Activated CD8-positive, alpha-beta memory T cell treated with anti-CD3 and anti-CD28 coated beads, Interleukin-2, amount 10 ng/mL, durations not matched to agents 7 days and 5 days (primary cell): Measurements from ENCODE around the gene SEMA3E. TPM values are rescaled to one million over a fixed set of nuclear protein-coding genes. Genes with fewer than 3 reads are reported as not detected.
"Not testable (repeated sequence)": the region's sequence is repeated elsewhere in the genome, so short reads cannot be mapped to it uniquely, and the experiment has no call there.

Source experiments
- ATAC-seq: fragments of 150-1000 bp; cut with Tn5 transposase; one replicate; pipeline ENCODE4 v1.10.0; 2021; ENCODE audit warnings: moderate library complexity
- CTCF ChIA-PET: fragments of 350-600 bp; sonication (Branson Sonifier 250); formaldehyde crosslinking; loops from one replicate; lab custom pipeline; 2021; ENCODE audit warnings: antibody characterized with exemption; lab: Charles Lee
- DNase-seq: peaks from one replicate; pipeline ENCODE4 v3.0.0-alpha.2; 2020
- H3K27ac Mint-ChIP-seq: one replicate; pipeline ENCODE4 v1.8.0; 2021; ENCODE audit warnings: mild to moderate bottlenecking, mixed read lengths
- H3K27me3 Mint-ChIP-seq: one replicate; pipeline ENCODE4 v1.8.0; 2021; ENCODE audit warnings: mixed read lengths
- H3K36me3 Mint-ChIP-seq: one replicate; pipeline ENCODE4 v1.8.0; 2021; ENCODE audit warnings: mild to moderate bottlenecking, mixed read lengths
- H3K4me1 Mint-ChIP-seq: one replicate; pipeline ENCODE4 v1.8.0; 2021; ENCODE audit warnings: mixed read lengths
- H3K4me3 Mint-ChIP-seq: one replicate; pipeline ENCODE4 v1.8.0; 2021; ENCODE audit warnings: mild to moderate bottlenecking, moderate library complexity, mixed read lengths
- H3K9me3 Mint-ChIP-seq: one replicate; pipeline ENCODE4 v1.8.0; 2022; ENCODE audit warnings: low read depth, mixed read lengths
- total RNA-seq, 2 experiments: library from RNA; stranded (reverse); gene quantifications; one replicate each; pipeline ENCODE4 v1.2.3, GENCODE V29; 2021

The SEMA3E gene
- total RNA-seq: not detected

- Mint-ChIP-seq H3K27me3 (peaks cover 4% of the 10 kb centered on the region), H3K9me3 (peaks cover 3% of the 10 kb centered on the region), H3K27ac (no peak within 1 kb of the TSS), H3K36me3 (no peaks in the 10 kb centered on the region), H3K4me1 (no peaks in the 10 kb centered on the region), H3K4me3 (no peak within 1 kb of the TSS)
- DNase-seq: no peak
- no peak for ATAC-seq
- CTCF ChIA-PET: no interaction called here
Observed at GRCh38 chr7:83648464-83649241, at the start of gene SEMA3E. SEMA3E (minus strand) TSS chr7:83649139.

- Mint-ChIP-seq H3K9me3 (peaks cover 3% of the 10 kb centered on the region), H3K4me3 (no peak overlapping the region), H3K27ac (no peak overlapping the region), H3K27me3 (no peaks in the 10 kb centered on the region), H3K4me1 (no peaks in the 10 kb centered on the region), H3K36me3 (no peaks in the 10 kb centered on the region)
- CTCF ChIA-PET: no interaction called here
- DNase-seq (no peak), ATAC-seq (no peak)
Observed at GRCh38 chr7:83697804-83698530, 49.0 kb upstream of the SEMA3E start.

GRCh38 chr7:83696101-83696500 is 47.2 kb upstream of the SEMA3E start:
- H3K4me1 Mint-ChIP-seq: no peaks in the 10 kb centered on the region
- H3K36me3 Mint-ChIP-seq: no peaks in the 10 kb centered on the region
- no peak for ATAC-seq
- H3K9me3 Mint-ChIP-seq: peaks cover 2% of the 10 kb centered on the region
- H3K4me3 Mint-ChIP-seq: no peak overlapping the region
- no peak overlapping the region for H3K27ac Mint-ChIP-seq
- no peak for DNase-seq
- H3K27me3 Mint-ChIP-seq: no peaks in the 10 kb centered on the region
- CTCF ChIA-PET: no interaction called here

- Mint-ChIP-seq H3K36me3 (no peaks in the 10 kb centered on the region), H3K27ac (no peak overlapping the region), H3K4me3 (no peak overlapping the region), H3K9me3 (peaks cover 2% of the 10 kb centered on the region), H3K27me3 (no peaks in the 10 kb centered on the region), H3K4me1 (no peaks in the 10 kb centered on the region)
- CTCF ChIA-PET: no interaction called here
- no peak for DNase-seq
- ATAC-seq: no peak
Observed at GRCh38 chr7:83695128-83695960, 46.4 kb upstream of the SEMA3E start.

- CTCF ChIA-PET: no interaction called here
- no peak overlapping the region for H3K27ac Mint-ChIP-seq
Observed at GRCh38 chr7:83693256-83693655, 44.3 kb upstream of the SEMA3E start.

GRCh38 chr7:83691095-83691494 is 42.2 kb upstream of the SEMA3E start:
- Mint-ChIP-seq H3K36me3 (no peaks in the 10 kb centered on the region), H3K4me1 (no peaks in the 10 kb centered on the region), H3K27me3 (no peaks in the 10 kb centered on the region), H3K27ac (no peak overlapping the region), H3K9me3 (peaks cover 5% of the 10 kb centered on the region), H3K4me3 (no peak overlapping the region)
- DNase-seq (no peak), ATAC-seq (no peak)
- CTCF ChIA-PET: no interaction called here

More at GRCh38 chr7:83693256-83693655, 44.3 kb upstream of the SEMA3E start:
- DNase-seq: no peak
- H3K36me3 Mint-ChIP-seq: no peaks in the 10 kb centered on the region
- H3K27me3 Mint-ChIP-seq: no peaks in the 10 kb centered on the region
- no peaks in the 10 kb centered on the region for H3K4me1 Mint-ChIP-seq
- no peak overlapping the region for H3K4me3 Mint-ChIP-seq
- no peak for ATAC-seq
- H3K9me3 Mint-ChIP-seq: no peaks in the 10 kb centered on the region

- no peaks in the 10 kb centered on the region for H3K27me3 Mint-ChIP-seq
- no peak overlapping the region for H3K4me3 Mint-ChIP-seq
- no peak for DNase-seq
- no peaks in the 10 kb centered on the region for H3K36me3 Mint-ChIP-seq
- ATAC-seq: no peak
- H3K27ac Mint-ChIP-seq: no peak overlapping the region
- CTCF ChIA-PET: no interaction called here
- H3K4me1 Mint-ChIP-seq: no peaks in the 10 kb centered on the region
- peaks cover 5% of the 10 kb centered on the region for H3K9me3 Mint-ChIP-seq
Observed at GRCh38 chr7:83689855-83690254, 40.9 kb upstream of the SEMA3E start.

- H3K4me1 Mint-ChIP-seq: no peaks in the 10 kb centered on the region
- H3K4me3 Mint-ChIP-seq: no peak overlapping the region
- CTCF ChIA-PET: no interaction called here
- no peak overlapping the region for H3K27ac Mint-ChIP-seq
- H3K27me3 Mint-ChIP-seq: no peaks in the 10 kb centered on the region
- ATAC-seq (no peak), DNase-seq (no peak)
- peaks cover 5% of the 10 kb centered on the region for H3K9me3 Mint-ChIP-seq
- no peaks in the 10 kb centered on the region for H3K36me3 Mint-ChIP-seq
Observed at GRCh38 chr7:83686416-83686815, 37.5 kb upstream of the SEMA3E start.

- H3K4me3 Mint-ChIP-seq: no peak overlapping the region
- H3K9me3 Mint-ChIP-seq: peaks cover 5% of the 10 kb centered on the region
- ATAC-seq: no peak
- H3K36me3 Mint-ChIP-seq: no peaks in the 10 kb centered on the region
- DNase-seq: no peak
- no peak overlapping the region for H3K27ac Mint-ChIP-seq
- CTCF ChIA-PET: no interaction called here
- no peaks in the 10 kb centered on the region for H3K27me3 Mint-ChIP-seq
- no peaks in the 10 kb centered on the region for H3K4me1 Mint-ChIP-seq
Observed at GRCh38 chr7:83684928-83685327, 36.0 kb upstream of the SEMA3E start.

- CTCF ChIA-PET: no interaction called here
- Mint-ChIP-seq H3K36me3 (no peaks in the 10 kb centered on the region), H3K27me3 (no peaks in the 10 kb centered on the region), H3K9me3 (no peaks in the 10 kb centered on the region), H3K4me1 (no peaks in the 10 kb centered on the region), H3K4me3 (no peak overlapping the region), H3K27ac (no peak overlapping the region)
- DNase-seq: no peak
- no peak for ATAC-seq
Observed at GRCh38 chr7:83681200-83681778, 32.4 kb upstream of the SEMA3E start.

GRCh38 chr7:83677180-83677866 is 28.4 kb upstream of the SEMA3E start:
- ATAC-seq (no peak), DNase-seq (no peak)
- Mint-ChIP-seq H3K36me3 (no peaks in the 10 kb centered on the region), H3K27me3 (no peaks in the 10 kb centered on the region), H3K9me3 (peaks cover 2% of the 10 kb centered on the region), H3K4me3 (no peak overlapping the region), H3K27ac (no peak overlapping the region), H3K4me1 (no peaks in the 10 kb centered on the region)
- CTCF ChIA-PET: no interaction called here

- ATAC-seq, H3K4me1 Mint-ChIP-seq, H3K9me3 Mint-ChIP-seq, DNase-seq, H3K36me3 Mint-ChIP-seq, H3K4me3 Mint-ChIP-seq, H3K27me3 Mint-ChIP-seq, H3K27ac Mint-ChIP-seq, CTCF ChIA-PET: not testable (repeated sequence)
Observed at GRCh38 chr7:83673291-83673690, 24.4 kb upstream of the SEMA3E start.

GRCh38 chr7:83672157-83672556 is 23.2 kb upstream of the SEMA3E start:
- H3K4me1 Mint-ChIP-seq: no peaks in the 10 kb centered on the region
- no peak overlapping the region for H3K4me3 Mint-ChIP-seq
- CTCF ChIA-PET: no interaction called here
- H3K27me3 Mint-ChIP-seq: no peaks in the 10 kb centered on the region
- DNase-seq: no peak
- H3K9me3 Mint-ChIP-seq: peaks cover 2% of the 10 kb centered on the region
- no peaks in the 10 kb centered on the region for H3K36me3 Mint-ChIP-seq
- H3K27ac Mint-ChIP-seq: no peak overlapping the region
- ATAC-seq: no peak
